IPS DF 19.7 (cell line): ENCODE data around the gene KPNA6.
"Not testable (repeated sequence)": the region's sequence is repeated elsewhere in the genome, so short reads cannot be mapped to it uniquely, and the experiment has no call there.

Experiments
- DNase-seq: peaks from one replicate; pipeline ENCODE4 v3.0.0-alpha.2; 2013; ENCODE audit warnings: low read depth, low spot score

The KPNA6 gene

GRCh38 chr1:32142446-32143301 lies 34.8 kb downstream of the KPNA6 start:
- DNase-seq = no peak

GRCh38 chr1:32143302-32143695 lies 35.4 kb downstream of the KPNA6 start:
- DNase-seq = not testable (repeated sequence)

- DNase-seq = no peak
These were observed 36.2 kb downstream of the KPNA6 start for GRCh38 chr1:32144033-32144432.

DNA sequence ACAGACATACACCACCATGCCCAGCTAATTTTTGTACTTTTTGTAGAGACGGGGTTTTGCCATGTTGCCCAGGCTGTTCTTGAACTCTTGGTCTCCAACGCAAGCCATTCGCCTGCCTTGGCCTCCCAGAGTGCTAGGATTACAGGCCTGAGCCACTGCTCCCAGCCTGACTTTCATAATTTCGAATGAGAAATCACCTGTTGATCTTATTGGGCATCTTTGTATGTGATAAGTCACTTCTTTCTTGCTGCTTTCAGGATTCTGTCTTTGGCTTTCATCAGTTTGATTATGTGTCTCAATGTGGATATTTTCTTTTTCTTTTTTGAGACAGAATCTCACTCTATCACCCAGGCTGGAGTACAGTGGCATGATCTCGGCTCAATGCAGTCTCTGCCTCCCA lies 39.9 kb downstream of the KPNA6 start:
- not testable (repeated sequence) for DNase-seq

- no peak for DNase-seq
These were observed 43.0 kb downstream of the KPNA6 start for GRCh38 chr1:32150847-32151246.

- no peak for DNase-seq
These were observed 43.5 kb downstream of the KPNA6 start for GRCh38 chr1:32151319-32151787.

DNA sequence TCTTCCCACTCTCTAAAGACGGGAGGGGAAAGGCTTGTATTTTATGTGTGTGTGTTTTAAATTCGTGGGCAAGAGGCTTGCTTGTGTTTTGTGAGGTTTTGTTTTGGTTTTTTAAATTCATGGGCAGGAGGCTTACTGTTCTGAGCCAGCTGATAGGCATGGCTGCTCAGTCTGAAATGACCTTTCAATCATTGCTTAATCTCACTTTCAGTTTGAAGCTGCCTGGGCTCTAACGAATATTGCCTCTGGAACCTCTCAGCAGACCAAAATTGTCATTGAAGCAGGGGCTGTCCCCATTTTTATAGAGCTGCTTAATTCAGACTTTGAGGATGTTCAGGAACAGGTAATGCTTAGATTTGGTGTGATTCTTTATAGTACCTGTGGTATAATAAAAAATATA lies 51.3 kb downstream of the KPNA6 start:
- no peak for DNase-seq

DNA sequence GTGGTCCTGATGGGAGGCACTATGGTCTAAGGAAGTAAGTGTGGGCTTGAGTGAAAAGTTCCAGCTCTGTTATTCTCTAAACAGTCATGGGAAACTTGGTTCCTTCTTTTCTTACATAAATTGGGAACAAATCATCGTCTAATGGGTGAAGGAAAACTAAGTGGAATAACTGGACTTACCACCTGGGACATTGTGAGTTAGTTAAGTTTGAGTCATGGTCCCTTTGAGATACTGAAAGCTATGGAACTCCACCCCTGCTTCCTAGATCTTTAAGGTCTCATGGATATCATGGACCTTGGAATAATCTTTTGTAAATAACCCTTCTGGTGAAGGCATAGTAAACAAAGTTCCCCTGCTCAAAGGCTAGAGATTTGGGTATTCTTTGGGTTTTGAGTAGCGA lies 55.5 kb downstream of the KPNA6 start:
- DNase-seq = no peak

GRCh38 chr1:32165633-32166032 lies 57.8 kb downstream of the KPNA6 start:
- not testable (repeated sequence) for DNase-seq

DNA sequence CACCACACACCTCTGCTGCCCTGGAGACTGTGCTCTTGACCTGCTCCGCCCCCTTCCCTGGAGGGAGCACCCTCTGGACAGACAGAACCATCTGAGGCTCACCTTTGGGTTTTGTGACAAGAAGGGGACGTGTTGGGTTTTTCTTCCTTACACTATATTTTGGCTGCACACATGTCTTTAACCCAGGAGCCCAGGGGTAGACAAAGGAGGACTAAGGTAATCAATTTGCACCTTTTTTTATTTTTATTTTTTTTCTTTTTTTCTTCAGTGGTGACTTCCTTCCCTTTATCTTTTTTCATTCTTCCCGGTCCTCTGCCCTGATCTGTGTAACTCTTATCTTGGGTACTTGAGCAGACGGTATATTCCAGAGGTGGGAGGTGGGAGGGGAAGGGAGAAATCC lies 63.1 kb downstream of the KPNA6 start:
- no peak for DNase-seq

DNA sequence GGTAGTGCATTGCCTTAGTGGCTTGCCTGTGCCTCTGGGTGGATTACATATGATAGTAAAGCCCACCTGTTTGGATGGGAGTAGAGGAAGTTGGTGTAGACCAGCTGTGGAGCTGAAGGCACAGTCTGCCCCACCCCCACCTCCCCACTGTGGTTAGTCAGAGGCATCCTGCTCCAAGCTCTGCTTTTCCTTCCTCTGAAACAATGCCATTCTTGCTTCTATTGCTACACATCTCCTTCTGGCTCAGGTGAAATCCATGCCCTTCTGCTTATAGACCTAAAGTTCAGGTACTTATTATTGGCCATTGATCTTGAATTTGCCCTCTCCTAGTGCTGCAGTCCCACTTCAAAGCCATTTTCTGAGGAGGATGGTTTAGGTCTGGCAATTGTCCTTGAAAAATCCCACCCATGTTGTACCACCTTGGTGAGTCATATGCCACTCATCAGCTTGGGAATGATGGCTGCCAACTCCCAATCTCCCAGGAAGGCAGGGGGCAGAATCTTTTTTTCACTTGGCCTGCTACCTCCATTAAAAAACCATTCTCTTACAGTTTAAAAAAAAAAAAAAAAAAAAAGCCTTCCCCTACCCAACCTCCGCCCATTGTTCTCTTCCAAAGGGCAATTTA lies 64.9 kb downstream of the KPNA6 start:
- no peak for DNase-seq

GRCh38 chr1:32178380-32179192 lies 70.7 kb downstream of the KPNA6 start:
- no peak for DNase-seq

- DNase-seq = no peak
These were observed 71.3 kb downstream of the KPNA6 start for GRCh38 chr1:32179193-32179442.

GRCh38 chr1:32179443-32180185 lies 71.8 kb downstream of the KPNA6 start, which contains the start of gene TXLNA:
Gene TXLNA, plus strand, starts transcription at chr1:32179675. Its CDS starts 671 bp downstream, at chr1:32180346.
- DNase-seq = no peak

DNA sequence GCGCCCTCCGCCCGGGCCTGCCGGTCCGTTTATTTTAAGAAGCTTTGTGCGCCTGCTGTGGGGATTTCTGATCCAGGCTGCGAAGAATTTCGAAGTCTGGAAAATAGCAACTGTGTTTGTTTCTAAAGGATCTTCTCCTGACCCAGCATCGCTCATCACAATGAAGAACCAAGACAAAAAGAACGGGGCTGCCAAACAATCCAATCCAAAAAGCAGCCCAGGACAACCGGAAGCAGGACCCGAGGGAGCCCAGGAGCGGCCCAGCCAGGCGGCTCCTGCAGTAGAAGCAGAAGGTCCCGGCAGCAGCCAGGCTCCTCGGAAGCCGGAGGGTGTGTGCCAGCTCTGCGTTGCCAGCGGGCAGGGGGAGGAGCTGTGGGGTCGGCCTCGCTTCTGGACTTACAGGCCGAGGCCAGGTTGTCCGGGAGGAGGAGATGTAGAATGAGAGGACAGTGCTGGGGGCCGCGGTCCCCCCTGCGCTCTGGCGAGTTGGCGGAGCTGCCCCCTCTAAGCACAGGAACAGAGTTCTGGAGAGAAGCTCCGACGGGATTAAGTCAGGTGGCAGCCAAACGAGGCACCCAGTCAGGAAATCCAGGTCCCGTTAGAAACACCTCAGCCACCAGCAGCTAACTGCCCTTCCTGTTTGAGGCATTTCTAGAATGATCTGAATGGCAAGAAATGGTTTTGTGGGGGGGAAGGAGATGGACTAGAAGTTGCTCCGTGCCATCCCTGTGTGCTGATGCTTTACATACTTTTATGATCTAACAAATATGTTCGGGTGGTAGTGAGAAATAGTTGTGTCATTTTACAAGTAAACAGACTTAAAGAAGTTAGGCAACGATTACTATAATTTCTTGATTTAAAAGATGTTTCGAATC lies 72.6 kb downstream of the KPNA6 start:
- DNase-seq = no peak

DNA sequence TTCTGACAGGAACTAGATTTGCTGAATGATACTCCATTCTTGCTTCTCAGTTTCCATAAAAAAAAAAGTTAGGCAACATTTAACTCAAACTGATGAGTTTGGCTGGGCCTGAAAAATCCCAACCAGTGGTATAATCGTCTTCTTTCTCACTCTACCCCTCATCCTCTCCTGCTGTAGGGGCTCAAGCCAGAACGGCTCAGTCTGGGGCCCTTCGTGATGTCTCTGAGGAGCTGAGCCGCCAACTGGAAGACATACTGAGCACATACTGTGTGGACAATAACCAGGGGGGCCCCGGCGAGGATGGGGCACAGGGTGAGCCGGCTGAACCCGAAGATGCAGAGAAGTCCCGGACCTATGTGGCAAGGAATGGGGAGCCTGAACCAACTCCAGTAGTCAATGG lies 73.2 kb downstream of the KPNA6 start:
- no peak for DNase-seq

DNA sequence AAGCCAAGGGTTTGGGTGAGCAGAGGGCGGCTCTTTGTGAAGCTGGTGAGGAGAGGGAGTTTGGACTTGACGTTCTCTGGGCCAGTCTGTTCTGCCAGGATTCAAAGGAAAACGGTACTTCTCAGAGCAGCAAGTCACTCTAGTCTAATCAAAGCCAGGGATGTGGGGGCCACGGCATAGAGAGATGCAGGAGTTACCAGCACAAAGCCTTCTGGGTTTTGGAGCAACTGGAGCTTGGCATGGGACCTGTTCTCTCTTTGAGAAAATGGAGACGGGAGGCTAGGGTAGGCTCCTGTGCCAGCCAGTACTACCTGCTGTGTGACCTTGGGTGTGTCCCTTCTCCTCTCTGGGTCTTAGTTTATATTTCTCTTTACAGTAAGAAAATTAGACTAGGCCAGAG lies 73.7 kb downstream of the KPNA6 start:
- DNase-seq = no peak

GRCh38 chr1:32182060-32182459 lies 74.2 kb downstream of the KPNA6 start:
- DNase-seq = no peak

GRCh38 chr1:32184650-32185049 lies 76.8 kb downstream of the KPNA6 start:
- DNase-seq = no peak

DNA sequence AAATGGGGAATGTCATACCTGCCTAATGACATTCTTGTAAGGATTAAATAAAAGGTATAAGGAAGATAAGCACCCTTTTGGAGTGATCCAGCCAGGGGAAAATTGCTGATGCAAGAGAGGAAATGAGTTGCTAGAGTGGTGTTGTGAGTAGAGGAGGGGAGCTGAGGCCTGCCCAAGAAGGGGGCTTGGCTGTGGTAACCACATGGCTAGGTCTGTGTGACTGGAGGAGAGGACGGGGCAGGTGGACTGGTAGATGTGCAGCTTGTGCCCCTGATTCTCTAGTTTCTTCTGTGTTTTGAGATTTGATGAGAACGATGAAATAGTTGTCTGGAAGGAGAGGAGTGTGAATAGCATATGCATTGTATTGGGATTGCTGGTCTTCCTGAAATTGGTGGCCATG lies 78.2 kb downstream of the KPNA6 start:
- DNase-seq = no peak

GRCh38 chr1:32186491-32186890 lies 78.6 kb downstream of the KPNA6 start:
- DNase-seq = no peak
